GM18873 (cell line): ENCODE data around the gene ST14.

Experiments used
- ATAC-seq: cut with Tn5 transposase; IDR thresholded peaks from one replicate; pipeline ENCODE4 v1.9.1; 2021; ENCODE audit warnings: mild to moderate bottlenecking, moderate library complexity, moderate number of reproducible peaks; ENCODE audit not compliant: unreplicated experiment, low FRiP score

ST14 gene

DNA sequence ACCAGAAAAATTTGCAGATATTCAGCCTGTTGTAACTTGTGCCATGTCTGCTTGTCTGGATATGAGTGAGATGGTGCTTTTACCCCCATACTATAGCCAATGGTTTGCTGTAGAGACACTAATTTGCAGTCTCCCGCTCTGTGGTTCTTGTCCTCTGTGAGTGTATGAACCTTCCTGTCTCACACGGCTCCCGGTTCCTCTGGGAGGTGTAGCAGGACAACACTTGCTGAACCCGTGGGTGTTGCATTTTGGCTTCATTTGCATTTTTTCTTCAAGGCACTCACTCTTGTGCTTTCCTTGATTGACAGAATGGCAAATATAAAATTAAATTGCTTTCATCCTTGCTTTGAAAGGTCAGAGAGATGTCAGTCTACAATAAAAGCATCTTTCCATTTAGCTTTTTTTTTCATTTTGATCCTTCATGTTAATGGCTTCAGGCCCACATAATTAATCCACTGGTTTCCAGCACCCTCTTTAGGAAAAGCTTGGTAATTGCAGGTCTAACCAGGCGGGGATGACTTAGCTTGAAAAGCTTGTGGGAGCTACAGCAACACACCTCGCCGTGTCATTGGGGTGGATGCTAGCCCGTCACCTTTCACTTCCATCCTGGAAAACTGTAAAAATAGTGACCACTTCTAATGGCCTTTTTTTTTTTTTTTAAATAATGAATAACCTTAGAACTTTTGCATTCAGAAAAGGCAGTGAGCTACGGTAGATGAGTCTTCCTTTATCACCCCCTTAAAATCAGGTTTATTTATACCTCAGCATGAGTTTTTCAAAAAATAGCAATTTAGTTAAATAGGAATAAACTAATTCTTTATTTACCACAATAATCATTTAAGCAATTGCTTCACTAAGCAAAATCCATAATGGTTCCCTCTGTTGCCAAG, 27.4 kb upstream of the ST14 start:
- ATAC-seq = no peak

DNA sequence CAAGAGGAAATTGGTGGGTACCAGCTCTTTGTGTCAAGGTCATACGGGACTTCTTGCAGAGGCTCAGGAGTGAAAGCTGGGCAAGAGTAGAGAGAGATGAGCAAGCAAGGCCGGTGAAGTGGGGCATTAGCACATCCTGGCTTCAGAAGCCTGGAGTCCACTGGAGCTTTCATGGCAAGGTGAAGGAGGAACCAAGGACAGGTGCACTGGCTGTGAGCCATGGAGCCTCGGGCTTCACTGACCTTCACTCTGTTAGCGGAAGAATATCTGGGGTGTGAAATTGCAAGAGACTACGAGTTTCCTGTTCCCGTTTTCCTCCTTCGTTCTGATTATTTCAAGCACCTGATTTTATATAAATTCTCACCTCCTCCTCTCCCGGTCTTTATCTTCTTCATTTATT, 25.9 kb upstream of the ST14 start:
- ATAC-seq = no peak

DNA sequence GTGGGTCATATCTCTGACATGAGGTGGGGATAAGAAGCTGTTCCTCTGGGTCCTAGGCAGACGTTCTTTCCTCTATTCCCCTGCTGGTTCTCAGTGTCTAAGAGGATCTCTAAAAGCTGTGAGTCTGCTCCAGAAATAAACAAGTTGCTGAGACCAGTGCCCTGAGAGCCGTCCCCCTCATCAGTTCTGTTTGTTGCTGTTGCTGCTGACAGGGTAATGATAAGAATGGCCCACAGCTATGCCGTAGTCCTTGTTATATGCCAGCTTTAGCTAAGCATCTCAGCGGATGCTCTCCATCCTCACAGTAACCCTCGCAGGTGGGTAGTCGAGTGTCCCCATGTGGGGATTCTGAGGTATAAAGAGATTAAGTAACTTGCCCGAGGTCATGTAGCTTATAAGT, 23.5 kb upstream of the ST14 start:
- ATAC-seq = no peak

DNA sequence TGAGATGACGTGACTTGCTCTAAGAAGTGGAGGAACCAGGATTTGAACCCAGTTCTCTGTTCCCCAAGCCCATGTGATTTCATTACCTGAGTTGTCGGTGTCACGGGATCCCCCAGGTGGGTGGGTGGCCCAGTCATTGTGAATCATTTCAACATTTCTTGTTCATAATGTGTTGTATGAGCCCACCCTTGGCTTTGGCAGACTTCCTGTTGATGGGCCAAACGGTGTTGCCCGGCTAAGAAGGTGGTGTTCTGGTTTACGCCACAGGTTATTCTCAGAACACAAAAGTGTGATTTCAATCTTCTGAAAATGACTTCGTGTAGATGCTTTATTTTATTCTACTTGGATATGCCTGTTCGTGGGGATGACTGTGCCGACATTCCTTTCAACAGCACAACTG, 21.6 kb upstream of the ST14 start:
- no peak for ATAC-seq

DNA sequence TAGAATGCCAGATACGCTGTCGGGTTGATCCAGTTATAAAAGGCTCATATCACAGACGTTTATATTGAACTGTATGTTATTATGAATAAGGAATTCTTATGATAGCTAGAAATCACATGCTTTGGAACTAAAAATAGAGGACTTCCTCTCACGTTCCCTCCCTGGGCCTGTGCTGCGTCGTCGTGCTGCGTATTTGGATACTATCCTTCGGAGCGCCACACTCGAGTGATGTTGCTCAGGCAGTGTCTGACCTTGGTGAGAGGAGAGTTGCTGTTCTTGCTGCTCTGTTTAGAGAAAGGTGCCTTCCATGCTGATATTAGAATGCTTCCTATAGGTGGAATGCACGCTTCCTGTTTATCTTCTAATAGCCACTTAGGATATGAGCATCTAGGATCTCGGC, 20.2 kb upstream of the ST14 start:
- no peak for ATAC-seq

DNA sequence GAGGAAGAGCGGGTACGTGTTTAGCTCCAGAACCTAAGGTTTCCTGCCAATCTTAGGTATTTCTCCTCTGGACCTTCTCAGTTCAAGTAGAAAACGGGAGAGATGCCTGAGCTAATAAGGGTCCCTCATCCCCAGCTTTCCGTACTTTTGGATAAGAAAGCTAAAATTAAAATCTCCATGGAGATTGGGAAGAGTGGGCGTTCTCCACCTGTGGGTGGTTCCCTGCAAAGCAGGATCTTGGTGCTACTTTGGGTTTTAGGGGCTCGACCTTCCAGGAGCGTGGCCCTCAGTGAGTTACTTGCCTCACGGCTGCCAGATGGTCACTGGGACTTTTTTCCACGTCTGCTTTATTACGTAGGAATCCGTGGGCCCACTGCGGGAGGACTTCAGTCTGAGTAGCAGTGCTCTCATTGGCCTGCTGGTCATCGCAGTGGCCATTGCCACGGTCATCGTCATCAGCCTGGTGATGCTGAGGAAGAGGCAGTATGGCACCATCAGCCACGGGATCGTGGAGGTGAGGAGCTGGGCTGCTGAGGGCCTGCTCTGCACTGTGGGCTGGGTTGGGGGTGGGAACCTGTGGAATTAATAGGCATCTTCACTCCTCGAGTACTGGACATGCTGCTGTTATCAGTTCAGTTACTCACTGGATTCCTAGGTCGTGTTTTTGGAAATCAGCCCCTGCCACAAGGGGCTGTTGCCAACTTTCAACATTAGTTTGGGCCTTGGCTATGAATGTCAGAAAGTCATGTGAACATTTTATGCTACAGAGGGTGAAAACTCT, 17.8 kb upstream of the ST14 start:
- ATAC-seq = no peak

DNA sequence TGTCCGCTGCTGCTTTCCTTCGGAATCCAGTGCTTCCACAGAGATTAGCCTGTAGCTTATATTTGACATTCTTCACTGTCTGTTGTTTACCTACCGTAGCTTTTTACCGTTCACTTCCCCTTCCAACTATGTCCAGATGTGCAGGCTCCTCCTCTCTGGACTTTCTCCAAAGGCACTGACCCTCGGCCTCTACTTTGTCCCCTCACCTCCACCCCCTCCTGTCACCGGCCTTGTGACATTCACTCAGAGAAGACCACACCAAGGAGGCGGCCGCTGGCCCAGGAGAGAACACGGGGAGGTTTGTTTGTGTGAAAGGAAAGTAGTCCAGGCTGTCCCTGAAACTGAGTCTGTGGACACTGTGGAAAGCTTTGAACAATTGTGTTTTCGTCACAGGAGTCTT, 15.4 kb upstream of the ST14 start:
- no peak for ATAC-seq

DNA sequence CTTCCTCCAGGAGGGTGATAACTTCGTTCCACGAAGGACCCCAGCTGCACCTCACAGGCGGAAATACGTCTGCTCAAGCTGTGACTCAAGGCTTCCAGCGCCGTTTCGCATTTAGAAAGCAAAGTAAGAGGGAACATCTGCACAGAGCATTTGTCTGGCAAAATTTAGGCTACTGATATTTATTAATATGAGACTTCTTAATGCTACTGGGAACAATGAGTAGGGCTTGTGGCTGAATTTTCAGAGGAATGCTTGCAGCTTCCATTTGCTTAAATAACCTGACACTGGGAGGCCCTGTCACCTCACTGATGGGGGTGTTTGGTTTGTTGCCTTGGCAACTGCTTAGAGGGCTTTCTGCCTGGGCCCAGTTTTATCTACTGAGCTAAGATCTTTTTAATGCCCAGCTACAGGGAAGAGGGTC, 14.7 kb upstream of the ST14 start:
- no peak for ATAC-seq

DNA sequence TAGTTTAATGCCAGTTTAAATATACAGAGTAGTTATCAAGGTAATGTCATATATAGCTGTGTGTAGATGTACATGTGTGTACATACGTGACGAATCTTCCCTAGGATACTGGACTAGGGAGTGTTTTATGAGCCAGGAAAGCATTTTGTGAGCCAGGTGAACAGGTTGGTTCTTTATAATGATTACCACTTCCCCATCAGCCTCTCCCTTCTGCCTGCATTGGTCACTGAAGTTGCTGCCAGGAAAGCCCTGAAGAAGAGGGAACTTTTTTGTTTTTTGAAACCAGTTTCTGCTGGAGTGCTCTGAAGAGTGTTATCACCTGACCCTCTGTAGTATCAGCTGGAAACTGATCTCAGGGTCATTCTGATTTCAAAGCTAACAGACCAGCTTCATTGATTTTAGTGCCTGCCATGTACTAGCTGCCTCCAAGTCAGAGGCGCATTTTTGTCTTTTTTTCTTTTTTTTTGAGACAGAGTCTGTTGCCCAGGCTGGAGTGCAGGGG, 14.2 kb upstream of the ST14 start:
- no peak for ATAC-seq

DNA sequence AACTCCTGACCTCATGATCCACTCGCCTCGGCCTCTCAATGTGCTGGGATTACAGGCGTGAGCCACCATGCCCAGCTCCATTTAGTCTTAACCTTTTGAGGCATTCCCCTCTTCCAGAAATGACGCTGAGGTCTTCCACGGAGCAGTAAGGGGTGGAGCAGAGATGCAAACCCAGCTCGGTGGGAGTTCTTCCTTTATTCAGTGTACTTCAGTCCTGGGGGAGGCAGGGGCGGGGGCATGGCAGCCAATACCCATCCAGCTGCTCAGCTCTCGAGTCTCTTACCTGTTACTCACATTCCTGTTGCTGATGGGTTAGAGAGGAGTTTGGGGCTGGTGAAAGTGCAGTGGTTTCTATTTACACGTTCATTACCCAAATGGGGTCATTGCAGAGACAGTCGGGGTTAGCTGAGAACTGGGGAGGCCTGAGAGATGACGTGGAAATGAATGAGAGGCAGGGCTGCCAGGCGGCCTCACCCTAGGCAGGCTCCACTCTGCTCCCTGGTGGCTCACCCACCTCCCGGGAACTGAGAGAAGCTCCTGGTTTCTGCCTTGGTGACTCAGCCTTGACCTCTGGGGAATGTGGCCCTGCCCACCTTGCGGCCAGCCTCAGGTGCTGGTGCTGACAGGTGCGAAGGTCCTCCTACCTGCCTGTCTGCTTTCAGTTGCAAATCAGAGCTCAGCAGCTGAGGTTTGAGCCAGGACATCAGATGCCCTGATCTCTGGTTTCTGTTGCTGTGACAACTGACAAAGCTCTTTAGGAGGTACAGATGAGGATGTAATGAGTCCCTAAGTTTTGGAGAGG, 13.4 kb upstream of the ST14 start:
- no peak for ATAC-seq

DNA sequence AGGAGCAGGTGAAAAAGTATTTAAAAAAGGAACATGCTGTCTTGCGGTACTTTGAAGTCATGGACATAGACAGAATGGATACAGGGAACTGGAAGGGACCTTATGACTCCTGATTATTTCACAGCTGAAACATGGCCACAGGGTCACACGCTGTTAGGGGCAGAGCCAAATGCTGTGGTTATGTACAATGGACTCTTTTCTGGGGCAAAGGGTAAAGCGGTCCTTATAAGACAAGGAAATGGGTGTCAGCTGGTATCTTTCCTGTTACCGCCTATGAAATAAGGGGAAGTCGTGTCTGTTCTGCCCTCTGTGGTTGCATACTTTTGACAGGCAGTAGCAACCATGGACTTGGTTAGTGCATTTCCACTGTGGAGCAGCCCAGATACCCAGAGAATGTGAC, 12.8 kb upstream of the ST14 start:
- no peak for ATAC-seq

DNA sequence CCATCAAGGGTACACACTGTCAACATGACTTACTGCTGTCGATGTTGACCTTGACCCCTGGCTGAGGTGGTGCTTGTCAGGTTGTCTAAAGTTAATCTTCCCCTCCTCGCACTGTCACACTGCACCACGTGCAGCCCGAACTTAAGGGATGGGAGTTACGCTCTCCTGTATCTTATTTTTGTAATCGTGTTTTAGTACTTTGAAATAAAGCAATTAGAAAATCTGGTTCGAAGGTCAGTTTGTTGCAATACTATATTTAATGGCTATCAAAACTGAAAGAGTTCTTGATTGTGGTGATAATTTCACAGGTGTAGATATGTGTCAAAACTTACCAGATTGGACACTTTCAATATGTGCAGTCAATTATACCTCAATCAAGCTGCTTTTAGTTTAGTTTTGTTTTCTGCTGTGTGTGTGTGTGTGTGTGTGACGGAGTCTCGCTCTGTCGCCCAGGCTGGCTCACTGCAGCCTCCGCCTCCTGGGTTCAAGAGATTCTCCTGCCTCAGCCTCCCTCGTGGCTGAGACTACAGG, 10.7 kb upstream of the ST14 start:
- no peak for ATAC-seq

DNA sequence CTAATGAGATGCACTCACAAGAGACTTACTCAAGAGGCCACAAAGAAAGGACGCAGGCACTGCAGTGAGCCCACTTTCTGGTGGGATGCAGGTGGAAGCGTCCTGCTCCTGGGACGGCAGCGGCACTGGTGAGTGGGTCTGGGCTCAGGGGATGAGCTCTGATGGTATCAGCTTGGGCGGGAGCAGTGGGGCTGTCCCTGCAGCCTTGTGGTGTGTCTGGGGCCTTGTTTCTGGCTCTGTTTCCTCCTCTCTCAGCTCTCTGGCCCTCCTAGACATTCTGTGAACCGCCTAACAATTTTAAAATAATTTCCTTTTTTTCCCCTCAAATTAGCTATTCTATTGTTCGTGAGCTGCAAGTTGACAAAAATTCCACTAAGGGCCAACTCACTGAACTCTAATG, 8.8 kb upstream of the ST14 start:
- no peak for ATAC-seq

DNA sequence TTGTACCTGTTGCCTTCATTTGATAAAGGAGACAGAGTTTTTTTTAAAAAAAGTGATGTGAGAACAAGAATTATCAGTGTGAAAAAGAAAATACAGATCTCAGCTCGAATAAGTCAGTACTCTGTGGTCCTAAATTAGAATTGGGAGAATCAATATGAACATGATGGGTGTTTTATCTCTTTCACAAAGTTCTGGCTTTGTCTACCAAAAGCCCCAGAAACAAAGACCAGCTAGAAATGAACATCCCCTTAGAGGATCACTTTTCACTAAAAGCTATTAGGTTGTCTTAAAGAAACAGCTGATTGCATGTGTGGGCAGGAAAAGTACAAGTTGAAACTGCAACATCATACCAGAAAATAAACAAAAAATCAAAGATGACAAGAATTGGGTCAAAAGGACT, 8.4 kb upstream of the ST14 start:
- ATAC-seq = no peak

DNA sequence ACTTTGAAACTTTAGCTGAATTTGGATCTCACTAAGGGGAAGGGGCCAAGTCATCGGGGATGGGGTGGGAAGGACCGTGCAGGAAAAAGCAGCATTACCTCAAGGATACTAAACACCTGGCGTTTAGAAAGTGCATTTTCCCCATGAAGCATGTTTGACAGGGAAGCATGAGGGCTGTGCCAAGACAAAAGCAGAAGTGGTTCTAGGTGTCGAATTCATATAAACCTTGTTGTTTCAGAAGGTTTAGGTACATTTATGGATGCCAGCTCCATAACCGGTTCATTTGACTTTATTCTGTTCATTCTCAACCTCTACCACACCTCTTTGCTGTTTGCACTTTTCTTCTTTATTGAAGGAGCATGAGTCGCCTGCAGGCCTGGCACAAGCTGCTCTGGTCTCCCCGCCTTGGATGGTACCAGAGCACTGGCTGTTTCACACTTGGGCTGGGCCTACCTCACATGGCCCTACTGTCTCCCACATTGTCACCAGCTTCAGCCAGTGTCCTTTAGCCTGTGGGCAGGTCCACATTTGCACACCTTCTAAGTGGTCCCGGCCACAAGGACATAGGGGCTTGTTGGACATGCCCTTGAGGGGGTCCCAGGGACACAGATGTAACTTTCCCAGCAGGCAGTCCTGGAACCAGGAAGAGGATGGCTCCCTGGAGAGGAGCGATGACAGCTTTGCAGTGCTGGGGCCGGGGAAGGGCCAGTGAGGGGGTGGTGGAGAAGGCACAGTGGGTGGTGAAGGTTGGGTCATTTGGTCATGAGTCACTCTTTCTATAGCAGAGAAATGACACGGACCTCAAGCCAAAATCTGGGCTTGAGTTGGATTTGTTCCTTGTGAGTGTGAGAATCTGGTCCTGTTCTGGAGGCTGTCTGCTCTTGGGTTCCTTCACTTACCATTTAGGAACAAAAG, 3.2 kb upstream of the ST14 start:
- ATAC-seq = no peak

DNA sequence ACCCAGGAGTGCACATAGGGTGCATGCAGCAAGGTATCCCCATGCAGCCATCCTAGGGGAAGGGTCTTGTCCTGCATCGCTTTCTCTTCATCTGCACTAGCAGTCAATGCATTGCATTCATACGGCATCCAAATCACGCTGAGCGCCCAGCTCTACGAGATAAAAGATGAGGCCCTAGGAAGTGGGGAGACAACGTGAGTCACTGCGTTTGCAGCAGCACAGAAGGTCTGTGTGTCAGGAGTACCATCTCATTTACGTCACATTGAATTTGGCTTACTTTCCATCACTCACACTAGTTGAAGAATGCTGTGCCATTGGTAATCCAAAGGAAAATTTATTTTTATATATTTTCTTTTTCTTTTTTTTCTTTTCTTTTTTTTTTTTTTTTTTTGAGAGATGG, 2.5 kb upstream of the ST14 start:
- ATAC-seq = no peak

DNA sequence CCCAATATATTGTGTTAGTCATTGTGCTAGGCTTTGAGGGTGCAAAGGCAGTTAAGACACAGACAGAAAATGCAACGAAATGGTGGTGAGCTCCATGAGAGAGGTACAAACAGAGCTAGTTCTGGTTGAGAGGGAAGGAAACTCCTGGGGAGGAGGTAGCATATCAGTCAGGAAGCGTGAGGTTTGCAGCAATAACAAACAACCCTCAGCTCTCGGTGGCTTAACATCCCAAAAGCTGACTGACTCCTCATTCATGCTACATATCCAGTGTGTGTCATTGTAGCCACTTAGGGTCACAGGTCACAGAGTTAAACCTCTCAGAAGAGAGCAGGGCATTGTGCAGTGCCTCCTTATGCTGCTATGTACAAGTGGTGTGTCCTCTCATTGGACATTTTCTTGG, 1.7 kb upstream of the ST14 start:
- ATAC-seq = no peak

DNA sequence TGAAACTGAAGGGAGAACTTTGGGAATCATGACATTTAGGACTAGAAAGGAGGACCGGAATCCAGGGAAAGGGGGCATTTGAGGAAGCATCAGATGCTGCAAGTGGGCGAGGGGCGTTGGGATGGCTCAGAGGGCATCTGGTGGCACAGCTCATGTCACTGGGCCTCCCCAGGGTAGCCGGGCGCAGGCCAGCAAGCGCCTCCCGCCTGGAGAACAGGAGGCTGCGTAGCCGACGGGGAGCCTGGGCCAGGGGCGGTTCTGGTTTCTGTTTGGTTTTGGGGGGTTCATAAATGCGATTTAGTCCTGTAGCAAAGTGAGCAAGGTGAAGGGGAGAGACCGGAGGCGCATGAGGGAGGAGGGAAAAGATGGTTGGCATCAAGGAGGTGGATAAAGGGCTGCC, 443 bp upstream of the ST14 start:
- no peak for ATAC-seq

DNA sequence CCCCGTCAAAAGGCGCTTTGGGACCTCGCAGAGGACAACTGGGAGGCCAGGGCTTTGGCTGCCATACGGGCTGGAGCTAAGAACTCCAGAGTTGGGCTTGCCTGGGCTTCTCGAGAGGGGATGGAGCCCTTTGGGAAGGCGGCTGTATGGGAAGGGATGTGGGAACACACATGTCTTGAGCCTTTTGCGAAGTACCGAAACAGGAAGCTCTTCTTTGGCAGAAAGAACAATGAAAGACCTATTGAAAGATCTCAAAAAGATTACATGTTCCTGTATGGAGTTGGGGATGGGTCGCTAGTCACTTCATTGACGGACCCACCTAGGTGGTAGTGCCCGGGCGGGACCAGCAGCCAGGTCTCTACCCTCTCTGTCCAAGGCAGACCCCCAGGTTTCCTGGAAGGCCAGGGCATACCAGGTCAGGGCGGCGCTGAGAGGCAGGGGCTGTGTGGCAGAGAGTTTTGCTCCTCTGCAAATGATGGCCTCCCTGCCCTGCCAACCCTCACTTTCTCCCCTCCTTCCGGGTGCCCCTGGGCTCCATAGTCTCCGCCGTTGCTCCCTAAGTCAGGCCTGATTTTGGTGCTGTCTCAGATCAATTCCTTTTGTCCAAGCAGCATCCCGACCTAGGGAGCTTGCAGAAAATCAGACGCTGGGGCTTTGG, 1.0 kb downstream of the ST14 start:
- ATAC-seq = no peak
